HepG2 (cell line): ENCODE measurements around the gene GIPC1. TPM values are rescaled to one million over a fixed set of nuclear protein-coding genes. Genes with fewer than 3 reads are reported as not detected.

Experiments
- ATAC-seq: fragments of 200-7000 bp; cut with Tn5 transposase; 3 replicates; pipeline ENCODE4 v1.9.1; 2020; ENCODE audit warnings: mild to moderate bottlenecking, moderate library complexity
- BruUV-seq: library from RNA; stranded (reverse); fragments of 400-500 nt; replicated peaks from 2 replicates; lab custom pipeline; 2021; lab: Mats Ljungman, UMichigan
- CTCF ChIA-PET: fragments of 300-600 bp; formaldehyde crosslinking; extraction: SDS; loops from one replicate; lab custom pipeline; 2021; ENCODE audit warnings: low total read pairs, inconsistent platforms, low intra/inter-chr PET ratio; lab: Yijun Ruan, JAX
- POLR2A ChIA-PET: fragments of 350-600 bp; sonication (Branson Sonifier 250); formaldehyde crosslinking; loops from one replicate; lab custom pipeline; 2020; ENCODE audit warnings: antibody characterized with exemption, inconsistent platforms; lab: Yijun Ruan, JAX
- DNase-seq: peaks from one replicate; pipeline ENCODE4 v3.0.0-alpha.2; 2015; ENCODE audit warnings: low spot score
- FAIRE-seq: peaks from 3 replicates; lab custom pipeline; 2011; peaks lifted over from hg19 to GRCh38; lab: Jason Lieb, UNC
- H2AFZ ChIP-seq: one replicate; pipeline ENCODE4 v1.6.1; 2011; ENCODE audit warnings: low read length, inconsistent platforms
- H3K27ac ChIP-seq: fragments of 300-600 bp; 3 replicates; pipeline ENCODE4 v1.8.0; 2011; ENCODE audit warnings: mixed run types, mild to moderate bottlenecking, mixed read lengths, low read length, inconsistent platforms; ENCODE audit not compliant: insufficient read depth; ENCODE audit errors: extremely low read length
- H3K27me3 ChIP-seq, 2 experiments: fragments of 200-600 bp in 1 of 2; 2 replicates in 1 of 2; 3 replicates in 1 of 2; pipeline versions ENCODE4 v1.6.0 to v1.8.0; 2011; ENCODE audit warnings: low read length in 2 of 2, mild to moderate bottlenecking in 2 of 2, moderate library complexity in 2 of 2, inconsistent platforms in 1 of 2; ENCODE audit not compliant: insufficient read depth in 2 of 2, control insufficient read depth in 1 of 2
- H3K36me3 ChIP-seq, 2 experiments: fragments of 200-600 bp in 1 of 2; replicated peaks in 1 of 2; 2 replicates in 1 of 2; 3 replicates in 1 of 2; pipeline versions ENCODE4 v1.5.1 to v1.8.0; 2011; ENCODE audit warnings: low read length in 2 of 2, inconsistent platforms in 1 of 2; ENCODE audit not compliant: insufficient read depth in 2 of 2, control insufficient read depth in 1 of 2
- H3K4me1 ChIP-seq: 2 replicates; pipeline ENCODE4 v1.5.1; 2012; ENCODE audit warnings: low read length, inconsistent platforms; ENCODE audit not compliant: insufficient read depth
- H3K4me2 ChIP-seq: 2 replicates; pipeline ENCODE4 v1.6.0; 2011; ENCODE audit warnings: low read depth, low read length, inconsistent platforms
- H3K4me3 ChIP-seq, 3 experiments: fragments of 200-600 bp in 1 of 3; sonication (generic), shearing (Covaris generic) in 1 of 3; replicated peaks in 1 of 3; 2 replicates each; pipeline ENCODE4 v1.5.1; 2011 to 2016; ENCODE audit warnings: low read length in 3 of 3, inconsistent platforms in 2 of 3, low read depth in 2 of 3, mild to moderate bottlenecking in 2 of 3, control low read depth in 1 of 3, mixed read lengths in 1 of 3; ENCODE audit not compliant: insufficient read depth in 1 of 3
- H3K79me2 ChIP-seq: one replicate; pipeline ENCODE4 v1.6.1; 2011; ENCODE audit warnings: low read length, inconsistent platforms; ENCODE audit not compliant: insufficient read depth
- H3K9ac ChIP-seq: 2 replicates; pipeline ENCODE4 v1.6.0; 2011; ENCODE audit warnings: mild to moderate bottlenecking, low read depth, low read length, inconsistent platforms; ENCODE audit not compliant: insufficient read depth
- H3K9me3 ChIP-seq: 2 replicates; pipeline ENCODE4 v1.5.1; 2012; ENCODE audit warnings: mild to moderate bottlenecking, low read length
- H4K20me1 ChIP-seq: 2 replicates; pipeline ENCODE4 v1.6.0; 2011; ENCODE audit warnings: inconsistent platforms, mild to moderate bottlenecking, low read length, moderate library complexity; ENCODE audit not compliant: insufficient read depth
- ZNF121 ChIP-seq: sonication (generic); formaldehyde crosslinking; IDR thresholded peaks from 2 replicates; pipeline ENCODE4 v1.5.0; 2020; ENCODE audit warnings: mild to moderate bottlenecking, missing genetic modification reagents
- WGBS: methylation state at CpG from one replicate; pipeline ENCODE4 v1.1.6; 2017; ENCODE audit warnings: low lambda C conversion rate; 5-methylcytosine and 5-hydroxymethylcytosine counted together
- in situ Hi-C: cut with HindIII; loops from 2 replicates; pipeline ENCODE4 v1.10.0; 2017; ENCODE audit warnings: low pct_unique_long_range_greater_than_20kb; ENCODE audit not compliant: extremely low pct_ligation_motif_present
- intact Hi-C: fragments of 100-400 bp; cut with micrococcal nuclease; formaldehyde crosslinking; loops from one replicate; pipeline ENCODE4 v1.10.0; 2022; ENCODE audit not compliant: unreplicated experiment
- polyA plus RNA-seq, 8 experiments: library from polyadenylated mRNA; depleted of rRNA in 3 of 8; stranded (reverse) in 7 of 8; unstranded in 1 of 8; fragments of >200 nt; fragmentation: Illumina TruSeq in 4 of 8; extraction: Trizol in 4 of 8; gene quantifications; 2 replicates each; pipeline versions ENCODE4 v1.2.1 to v1.2.3, GENCODE V29; 2011 to 2016; ENCODE audit warnings: low read depth in 4 of 8, missing spikeins in 1 of 8, mixed read lengths in 1 of 8; ENCODE audit not compliant: insufficient read depth in 1 of 8
- total RNA-seq, 5 experiments: library from RNA; depleted of rRNA; stranded (reverse); fragments of >200 nt; fragmentation: Illumina TruSeq; extraction: Trizol; gene quantifications; 2 replicates each; pipeline ENCODE4 v1.2.3, GENCODE V29; 2016; ENCODE audit warnings: low read depth in 1 of 5
- TF ChIP-seq, protein P1 (sequence below): sonication (generic); formaldehyde crosslinking; IDR thresholded peaks from 2 replicates; pipeline ENCODE4 v1.4.0; 2020; ENCODE audit warnings: missing genetic modification reagents

Gene GIPC1
- total and polyA plus RNA-seq, 2 of the 13 experiments (the other 11 are each of a cell fraction or from before 2014, with no cell fraction given) = 27.1 to 48.1 TPM

DNA sequence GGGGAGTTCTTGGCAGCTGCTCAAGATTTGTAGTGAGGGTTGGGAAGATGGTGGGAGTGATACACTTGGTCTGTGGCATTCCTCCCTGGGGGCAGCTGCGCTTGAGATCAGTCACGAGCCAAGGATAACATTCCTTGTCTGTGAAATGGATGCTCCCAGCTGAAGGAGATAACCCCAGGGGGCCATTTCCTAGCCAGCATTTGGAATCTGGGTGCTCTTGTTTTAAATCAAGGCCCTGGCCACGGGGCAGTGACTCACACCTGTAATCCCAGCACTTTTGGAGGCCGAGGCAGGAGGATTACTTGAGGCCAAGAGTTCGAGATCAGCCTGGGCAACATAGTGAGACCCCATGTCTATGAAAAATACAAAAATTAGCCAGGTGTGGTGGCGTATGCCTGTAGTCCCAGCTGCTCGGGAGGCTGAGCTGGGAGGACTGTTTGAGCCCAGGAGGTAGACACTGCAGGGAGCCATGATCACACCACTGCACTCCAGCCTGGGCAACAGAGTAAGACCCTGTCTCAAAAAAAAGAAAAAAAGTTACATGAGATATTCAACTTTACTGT lies 58.3 kb downstream of the GIPC1 start:
- H3K36me3 ChIP-seq = peaks cover 0 to 8% of the 10 kb centered on the region in 2 experiments; a peak in 3 of 5 replicates
- ChIA-PET CTCF (no interaction called here), POLR2A (interaction anchor here (0.7 kb wide), 1 partner anchor 39 kb away, joined by 3 read pairs; no protein-coding TSS in a partner anchor)
- DNase-seq (no peak), ATAC-seq (no peak), FAIRE-seq (no peak)
- peaks cover 34% of the 10 kb centered on the region for H3K4me1 ChIP-seq
- H3K4me2 ChIP-seq = no peak overlapping the region
- no TSS peak for BruUV-seq
- H3K9ac ChIP-seq = no peak overlapping the region
- peaks cover 2% of the 10 kb centered on the region; the same call in 1 of the 2 replicates for H4K20me1 ChIP-seq
- H2AFZ ChIP-seq = no peak overlapping the region
- H3K79me2 ChIP-seq = peaks cover 11% of the 10 kb centered on the region
- in situ Hi-C loops (no loop called here), intact Hi-C loops (no loop called here)
- no peak overlapping the region for H3K27ac ChIP-seq
- H3K9me3 ChIP-seq = no peaks in the 10 kb centered on the region
- WGBS = 96% methylated on average over 7 of the region's 7 CpGs
- H3K4me3 ChIP-seq = no peak overlapping the region
- no peaks in the 10 kb centered on the region for H3K27me3 ChIP-seq
- TF ChIP-seq, protein P1, sequence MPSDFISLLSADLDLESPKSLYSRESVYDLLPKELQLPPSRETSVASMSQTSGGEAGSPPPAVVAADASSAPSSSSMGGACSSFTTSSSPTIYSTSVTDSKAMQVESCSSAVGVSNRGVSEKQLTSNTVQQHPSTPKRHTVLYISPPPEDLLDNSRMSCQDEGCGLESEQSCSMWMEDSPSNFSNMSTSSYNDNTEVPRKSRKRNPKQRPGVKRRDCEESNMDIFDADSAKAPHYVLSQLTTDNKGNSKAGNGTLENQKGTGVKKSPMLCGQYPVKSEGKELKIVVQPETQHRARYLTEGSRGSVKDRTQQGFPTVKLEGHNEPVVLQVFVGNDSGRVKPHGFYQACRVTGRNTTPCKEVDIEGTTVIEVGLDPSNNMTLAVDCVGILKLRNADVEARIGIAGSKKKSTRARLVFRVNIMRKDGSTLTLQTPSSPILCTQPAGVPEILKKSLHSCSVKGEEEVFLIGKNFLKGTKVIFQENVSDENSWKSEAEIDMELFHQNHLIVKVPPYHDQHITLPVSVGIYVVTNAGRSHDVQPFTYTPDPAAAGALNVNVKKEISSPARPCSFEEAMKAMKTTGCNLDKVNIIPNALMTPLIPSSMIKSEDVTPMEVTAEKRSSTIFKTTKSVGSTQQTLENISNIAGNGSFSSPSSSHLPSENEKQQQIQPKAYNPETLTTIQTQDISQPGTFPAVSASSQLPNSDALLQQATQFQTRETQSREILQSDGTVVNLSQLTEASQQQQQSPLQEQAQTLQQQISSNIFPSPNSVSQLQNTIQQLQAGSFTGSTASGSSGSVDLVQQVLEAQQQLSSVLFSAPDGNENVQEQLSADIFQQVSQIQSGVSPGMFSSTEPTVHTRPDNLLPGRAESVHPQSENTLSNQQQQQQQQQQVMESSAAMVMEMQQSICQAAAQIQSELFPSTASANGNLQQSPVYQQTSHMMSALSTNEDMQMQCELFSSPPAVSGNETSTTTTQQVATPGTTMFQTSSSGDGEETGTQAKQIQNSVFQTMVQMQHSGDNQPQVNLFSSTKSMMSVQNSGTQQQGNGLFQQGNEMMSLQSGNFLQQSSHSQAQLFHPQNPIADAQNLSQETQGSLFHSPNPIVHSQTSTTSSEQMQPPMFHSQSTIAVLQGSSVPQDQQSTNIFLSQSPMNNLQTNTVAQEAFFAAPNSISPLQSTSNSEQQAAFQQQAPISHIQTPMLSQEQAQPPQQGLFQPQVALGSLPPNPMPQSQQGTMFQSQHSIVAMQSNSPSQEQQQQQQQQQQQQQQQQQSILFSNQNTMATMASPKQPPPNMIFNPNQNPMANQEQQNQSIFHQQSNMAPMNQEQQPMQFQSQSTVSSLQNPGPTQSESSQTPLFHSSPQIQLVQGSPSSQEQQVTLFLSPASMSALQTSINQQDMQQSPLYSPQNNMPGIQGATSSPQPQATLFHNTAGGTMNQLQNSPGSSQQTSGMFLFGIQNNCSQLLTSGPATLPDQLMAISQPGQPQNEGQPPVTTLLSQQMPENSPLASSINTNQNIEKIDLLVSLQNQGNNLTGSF (CRISPR knock-in tag) = no peak
- TF ChIP-seq ZNF121 (CRISPR knock-in tag) = peak; percentile 57; the same call in 1 of the 2 replicates
